CMK (cell line): ENCODE data around the gene BOLA2B.
A peak's percentile ranks its signal among the peaks of the same experiment; 100 is the strongest.
"Not testable (repeated sequence)": the region's sequence is repeated elsewhere in the genome, so short reads cannot be mapped to it uniquely, and the experiment has no call there.

Source experiments
- DNase-seq: peaks from one replicate; pipeline ENCODE4 v3.0.0-alpha.2; 2010; ENCODE audit warnings: low read depth

BOLA2B gene

GRCh38 chr16:30193615-30194014 is at the start of gene BOLA2B, which contains the start of gene SLX1A:
Gene BOLA2B (minus strand): TSS chr16:30193666. CDS start chr16:30193595, 71 bp downstream.
Gene SLX1A (plus strand): TSS chr16:30193875. CDS start chr16:30194085, 210 bp downstream.
- not testable (repeated sequence) for DNase-seq

GRCh38 chr16:30217082-30217481 is 23.6 kb upstream of the BOLA2B start:
- not testable (repeated sequence) for DNase-seq

- not testable (repeated sequence) for DNase-seq
Observed at GRCh38 chr16:30211414-30211813, 17.9 kb upstream of the BOLA2B start.

GRCh38 chr16:30209032-30209431 is 15.6 kb upstream of the BOLA2B start:
- not testable (repeated sequence) for DNase-seq

GRCh38 chr16:30207063-30207704 is 13.7 kb upstream of the BOLA2B start:
- DNase-seq: not testable (repeated sequence)

- DNase-seq: not testable (repeated sequence)
Observed at GRCh38 chr16:30206252-30206651, 12.8 kb upstream of the BOLA2B start.

GRCh38 chr16:30205541-30206236 is 12.2 kb upstream of the BOLA2B start:
- DNase-seq: not testable (repeated sequence)

- not testable (repeated sequence) for DNase-seq
Observed at GRCh38 chr16:30199608-30200343, 6.3 kb upstream of the BOLA2B start.

GRCh38 chr16:30199049-30199448 is 5.6 kb upstream of the BOLA2B start, which contains the start of gene SULT1A3:
Gene SULT1A3 (plus strand): TSS chr16:30199255. CDS start chr16:30200729, 1,474 bp downstream.
- DNase-seq: not testable (repeated sequence)

GRCh38 chr16:30197001-30197400 is 3.5 kb upstream of the BOLA2B start:
- not testable (repeated sequence) for DNase-seq

- DNase-seq: not testable (repeated sequence)
Observed at GRCh38 chr16:30194172-30194925, 883 bp upstream of the BOLA2B start.

GRCh38 chr16:30193098-30193497 is 368 bp downstream of the BOLA2B start:
- DNase-seq: not testable (repeated sequence)

GRCh38 chr16:30191158-30191557 is 2.3 kb downstream of the BOLA2B start:
- not testable (repeated sequence) for DNase-seq

- DNase-seq: peak; percentile 15
Observed at GRCh38 chr16:30187971-30188561, 5.4 kb downstream of the BOLA2B start.

GRCh38 chr16:30187556-30187865 is 6.0 kb downstream of the BOLA2B start:
- no peak for DNase-seq

- peak; percentile 30 for DNase-seq
Observed at GRCh38 chr16:30186782-30187555, 6.5 kb downstream of the BOLA2B start.

- peak; percentile 5 for DNase-seq
Observed at GRCh38 chr16:30186444-30186781, 7.1 kb downstream of the BOLA2B start.

- peak; percentile 56 for DNase-seq
Observed at GRCh38 chr16:30185683-30186421, 7.6 kb downstream of the BOLA2B start.

- peak; percentile 14 for DNase-seq
Observed at GRCh38 chr16:30184891-30185682, 8.4 kb downstream of the BOLA2B start.
